Measurements from ENCODE around the gene NIPBL. TPM values are rescaled to one million over a fixed set of nuclear protein-coding genes. Genes with fewer than 3 reads are reported as not detected.

The NIPBL gene
- total RNA-seq, 2 donors from 2014 or later = 29.8 to 38.9 TPM

DNA sequence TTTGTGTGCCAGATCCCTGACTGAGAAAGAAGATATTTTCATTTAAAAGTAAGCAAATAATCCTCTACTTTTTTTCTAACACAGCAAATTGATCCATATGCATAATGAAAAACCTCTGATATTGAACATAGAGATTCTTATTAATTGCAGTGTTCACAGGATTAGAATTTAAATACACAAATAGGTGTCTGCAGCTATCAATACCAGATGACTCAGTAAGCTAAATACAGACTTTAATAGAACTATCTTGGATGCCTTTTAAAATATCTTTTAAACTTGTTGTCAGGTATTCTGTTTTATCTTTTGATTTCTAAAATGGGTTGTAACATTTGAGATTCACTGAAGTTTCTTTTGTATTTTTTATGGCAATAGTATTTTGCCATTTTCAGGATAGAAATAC lies 43.1 kb downstream of the NIPBL start:
- H3K4me1 ChIP-seq = peaks cover 33% of the 10 kb centered on the region
- H3K36me3 ChIP-seq (replicated peaks in 1 of 2; ENCODE audit: insufficient read depth in 1 of 2, low read depth in 2 of 2) = no peaks in the 10 kb centered on the region
- intact Hi-C loops (cut with DNase I) = no loop called here
- no peak overlapping the region for H3K27ac ChIP-seq
- no peak for DNase-seq
- H3K27me3 ChIP-seq = no peaks in the 10 kb centered on the region
- no peak for TF ChIP-seq POLR2A (IDR thresholded peaks at IDR 0.05)
- no peak for TF ChIP-seq CTCF (IDR thresholded peaks at IDR 0.05)
- H3K4me3 ChIP-seq = no peak overlapping the region
- H3K9me3 ChIP-seq = no peaks in the 10 kb centered on the region
- ATAC-seq = no peak

DNA sequence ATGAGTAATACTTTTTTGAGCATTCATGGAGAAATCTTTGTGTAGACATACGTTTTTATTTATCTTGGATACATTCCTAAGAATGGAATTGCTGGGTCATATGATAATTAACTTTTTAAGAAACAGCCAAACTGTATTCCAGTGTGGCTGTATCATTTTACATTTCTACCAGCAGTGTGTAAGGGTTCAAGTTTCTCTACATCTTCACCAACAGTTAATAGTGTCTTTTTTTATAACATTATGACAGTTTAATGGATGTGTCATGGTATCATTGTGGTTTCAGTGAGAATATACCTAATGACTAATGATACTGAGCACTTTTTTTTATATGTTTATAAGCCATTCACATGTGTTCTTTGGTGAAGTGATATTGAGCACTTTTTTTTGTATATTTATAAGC lies 52.4 kb downstream of the NIPBL start:
- ATAC-seq (no peak), DNase-seq (no peak)
- WGBS, 2 donors = 4 to 17% methylated on average over 1 of the region's 1 CpG
- H3K27ac ChIP-seq = no peak overlapping the region
- intact Hi-C loops (cut with DNase I) = no loop called here
- no peak overlapping the region for H3K4me3 ChIP-seq
- no peaks in the 10 kb centered on the region for H3K36me3 ChIP-seq (replicated peaks in 1 of 2; ENCODE audit: insufficient read depth in 1 of 2, low read depth in 2 of 2)
- no peaks in the 10 kb centered on the region for H3K9me3 ChIP-seq
- peaks cover 26% of the 10 kb centered on the region for H3K4me1 ChIP-seq
- no peaks in the 10 kb centered on the region for H3K27me3 ChIP-seq
- TF ChIP-seq POLR2A (IDR thresholded peaks at IDR 0.05) (no peak), CTCF (IDR thresholded peaks at IDR 0.05) (no peak)

- DNase-seq (no peak), ATAC-seq (no peak)
- H3K27me3 ChIP-seq = no peaks in the 10 kb centered on the region
- H3K36me3 ChIP-seq (replicated peaks in 1 of 2; ENCODE audit: insufficient read depth in 1 of 2, low read depth in 2 of 2) = no peaks in the 10 kb centered on the region
- H3K9me3 ChIP-seq = no peaks in the 10 kb centered on the region
- no peak overlapping the region for H3K27ac ChIP-seq
- H3K4me3 ChIP-seq = no peak overlapping the region
- intact Hi-C loops (cut with DNase I) = no loop called here
- H3K4me1 ChIP-seq = peaks cover 24% of the 10 kb centered on the region
- TF ChIP-seq CTCF (IDR thresholded peaks at IDR 0.05) = no peak
Measured at GRCh38 chr5:36929438-36929837, 52.9 kb downstream of the NIPBL start.

GRCh38 chr5:36932056-36932455 lies 55.5 kb downstream of the NIPBL start:
- Histone ChIP-seq H3K36me3 (replicated peaks in 1 of 2; ENCODE audit: insufficient read depth in 1 of 2, low read depth in 2 of 2) (no peaks in the 10 kb centered on the region), H3K9me3 (no peaks in the 10 kb centered on the region), H3K27me3 (no peaks in the 10 kb centered on the region), H3K4me3 (no peak overlapping the region), H3K27ac (no peak overlapping the region), H3K4me1 (peaks cover 20% of the 10 kb centered on the region)
- intact Hi-C loops (cut with DNase I) = no loop called here
- DNase-seq = no peak
- 93 to 94% methylated on average over 4 of the region's 4 CpGs for WGBS, 2 donors
- no peak for ATAC-seq
- TF ChIP-seq POLR2A (IDR thresholded peaks at IDR 0.05) (no peak), CTCF (IDR thresholded peaks at IDR 0.05) (no peak)

DNA sequence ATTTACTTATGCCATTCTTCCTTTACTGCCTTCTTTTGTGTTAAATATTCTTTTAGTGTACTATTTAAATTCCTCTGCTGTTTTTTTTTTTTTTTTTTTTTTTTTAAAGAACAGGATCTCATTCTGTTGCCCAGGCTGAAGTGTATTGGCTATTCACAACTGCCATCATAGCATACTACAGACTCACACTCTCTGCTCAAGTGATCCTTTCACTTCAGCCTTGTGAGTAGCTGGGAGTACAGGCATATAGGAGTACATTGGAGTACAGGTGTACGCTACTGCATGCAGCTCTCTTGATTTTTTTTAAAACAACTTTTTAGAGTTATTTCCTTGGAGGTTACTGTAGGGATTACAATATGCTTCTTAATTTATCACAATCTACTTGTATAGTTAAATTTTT lies 56.1 kb downstream of the NIPBL start:
- ATAC-seq (no peak), DNase-seq (no peak)
- WGBS, 2 donors = 82 to 92% methylated on average over 1 of the region's 1 CpG
- Histone ChIP-seq H3K27ac (no peak overlapping the region), H3K9me3 (no peaks in the 10 kb centered on the region), H3K36me3 (replicated peaks in 1 of 2; ENCODE audit: insufficient read depth in 1 of 2, low read depth in 2 of 2) (no peaks in the 10 kb centered on the region), H3K4me1 (peaks cover 20% of the 10 kb centered on the region), H3K4me3 (no peak overlapping the region), H3K27me3 (no peaks in the 10 kb centered on the region)
- TF ChIP-seq CTCF (IDR thresholded peaks at IDR 0.05) (no peak), POLR2A (IDR thresholded peaks at IDR 0.05) (no peak)
- intact Hi-C loops (cut with DNase I) = no loop called here

Data from body of pancreas (tissue), 4 donors.